Activated naive CD8-positive, alpha-beta T cell treated with anti-CD3 and anti-CD28 coated beads, Interleukin-2, amount 10 ng/mL, durations not matched to agents 7 days and 5 days (primary cell): ENCODE results near the gene NLRX1. TPM values are rescaled to one million over a fixed set of nuclear protein-coding genes. Genes with fewer than 3 reads are reported as not detected.
"Not testable (repeated sequence)": the region's sequence is repeated elsewhere in the genome, so short reads cannot be mapped to it uniquely, and the experiment has no call there.

Experiments used
- ATAC-seq: fragments of 150-1000 bp; cut with Tn5 transposase; one replicate; pipeline ENCODE4 v1.10.0; 2021; ENCODE audit warnings: low read depth, moderate library complexity
- POLR2A ChIA-PET: fragments of 350-600 bp; sonication (Branson Sonifier 250); formaldehyde crosslinking; loops from one replicate; lab custom pipeline; 2021; ENCODE audit warnings: antibody characterized with exemption; lab: Charles Lee
- DNase-seq: peaks from one replicate; pipeline ENCODE4 v3.0.0; 2021
- H3K27ac Mint-ChIP-seq: one replicate; pipeline ENCODE4 v1.8.0; 2022; ENCODE audit warnings: mild to moderate bottlenecking, mixed read lengths
- H3K27me3 Mint-ChIP-seq: one replicate; pipeline ENCODE4 v1.8.0; 2022; ENCODE audit warnings: mild to moderate bottlenecking, moderate library complexity, mixed read lengths
- H3K36me3 Mint-ChIP-seq: one replicate; pipeline ENCODE4 v1.8.0; 2021; ENCODE audit warnings: mild to moderate bottlenecking, mixed read lengths
- H3K4me1 Mint-ChIP-seq: one replicate; pipeline ENCODE4 v1.8.0; 2021; ENCODE audit warnings: mixed read lengths
- H3K4me3 Mint-ChIP-seq: one replicate; pipeline ENCODE4 v1.8.0; 2022; ENCODE audit warnings: mild to moderate bottlenecking, moderate library complexity, mixed read lengths
- H3K9me3 Mint-ChIP-seq: one replicate; pipeline ENCODE4 v1.8.0; 2021; ENCODE audit warnings: mixed read lengths
- total RNA-seq, 2 experiments: library from RNA; stranded (reverse); gene quantifications; one replicate each; pipeline ENCODE4 v1.2.3, GENCODE V29; 2021

NLRX1 gene
- total RNA-seq, 2 experiments from 2014 or later, result 20.7 to 25.2 TPM

DNA sequence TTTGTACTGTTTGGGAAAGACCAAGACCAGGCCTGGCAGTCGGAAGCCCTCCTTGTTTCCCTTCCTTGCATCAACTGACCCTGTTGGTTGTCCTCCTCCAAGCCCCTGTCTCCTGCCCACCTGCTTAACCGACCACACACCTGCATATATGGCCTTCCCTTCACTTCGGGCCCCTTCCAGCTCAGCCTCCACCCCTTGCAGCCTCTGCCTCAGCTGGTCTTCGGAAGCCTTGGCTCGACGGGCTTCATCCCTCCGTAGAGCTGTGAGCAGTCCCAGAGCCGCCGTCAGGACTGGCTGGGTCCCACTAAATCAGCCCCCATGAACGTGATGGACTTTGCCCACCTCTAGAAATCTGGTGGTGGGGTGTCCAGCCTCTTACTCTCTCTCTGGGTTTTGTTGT lies 25.1 kb downstream of the NLRX1 start:
- peaks cover 8% of the 10 kb centered on the region for H3K4me1 Mint-ChIP-seq
- H3K9me3 Mint-ChIP-seq, result no peaks in the 10 kb centered on the region
- DNase-seq, result no peak
- no peak for ATAC-seq
- peaks cover 3% of the 10 kb centered on the region for H3K27me3 Mint-ChIP-seq
- H3K27ac Mint-ChIP-seq, result no peak overlapping the region
- POLR2A ChIA-PET, result no interaction called here
- no peak overlapping the region for H3K4me3 Mint-ChIP-seq
- H3K36me3 Mint-ChIP-seq, result no peaks in the 10 kb centered on the region

DNA sequence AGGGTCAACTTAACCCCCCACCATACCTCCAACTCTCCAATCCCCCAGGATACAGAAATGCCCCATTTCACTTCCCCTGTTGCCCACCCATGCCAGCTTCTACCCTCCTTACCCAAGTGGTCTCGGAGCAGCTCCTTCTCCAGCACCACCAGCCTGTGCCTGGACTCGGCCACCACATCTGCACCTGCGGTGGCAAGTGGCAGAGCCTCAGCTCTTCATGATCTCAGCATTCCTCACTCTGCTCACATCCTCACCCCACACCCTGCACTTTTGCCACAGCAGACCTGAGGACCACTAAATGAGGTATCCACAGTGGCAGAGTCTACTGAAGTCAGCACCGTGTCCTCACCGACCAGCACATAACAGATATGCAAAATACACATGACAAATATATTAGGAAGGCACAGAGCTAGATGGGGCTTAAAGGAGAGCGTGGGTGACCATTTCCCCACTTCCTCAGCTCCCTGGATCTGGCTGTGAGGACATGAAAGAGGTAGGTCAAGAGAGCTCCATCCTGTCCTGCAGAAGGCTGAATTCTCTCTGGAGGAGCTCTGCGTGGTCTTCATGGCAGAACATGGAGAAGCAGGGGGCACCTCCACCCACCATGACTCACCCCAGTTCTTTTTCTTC lies 26.4 kb downstream of the NLRX1 start:
- DNase-seq (no peak), ATAC-seq (no peak)
- Mint-ChIP-seq H3K4me3 (no peak overlapping the region), H3K27ac (no peak overlapping the region), H3K36me3 (no peaks in the 10 kb centered on the region), H3K27me3 (peaks cover 3% of the 10 kb centered on the region), H3K4me1 (peaks cover 8% of the 10 kb centered on the region), H3K9me3 (no peaks in the 10 kb centered on the region)
- POLR2A ChIA-PET, result interaction anchor here (0.6 to 0.7 kb wide), 2 partner anchors 12 to 80 kb away, joined by 3 read pairs; no protein-coding TSS in a partner anchor

DNA sequence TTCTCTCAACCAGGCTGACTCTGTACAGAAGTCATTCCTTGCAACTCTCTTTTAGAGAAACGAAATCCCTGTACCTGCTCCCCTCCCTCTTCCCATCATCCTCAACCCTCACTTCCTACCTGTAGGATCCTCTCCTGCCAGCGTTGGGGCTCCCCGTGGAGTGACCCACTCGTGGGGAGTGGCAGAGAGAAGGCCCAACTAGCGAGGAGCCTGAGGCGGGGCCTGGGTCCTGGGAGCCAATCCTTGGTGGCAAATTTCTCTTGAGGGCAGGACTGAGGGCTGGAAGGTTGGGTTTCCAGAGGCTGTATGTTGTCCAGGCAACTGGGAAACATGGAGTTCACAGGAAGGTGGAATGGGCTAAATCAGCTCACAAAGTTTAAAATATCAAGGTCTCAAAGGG lies 27.2 kb downstream of the NLRX1 start:
- no peak for ATAC-seq
- H3K4me3 Mint-ChIP-seq, result no peak overlapping the region
- H3K4me1 Mint-ChIP-seq, result peaks cover 8% of the 10 kb centered on the region
- H3K27me3 Mint-ChIP-seq, result peaks cover 5% of the 10 kb centered on the region
- no peaks in the 10 kb centered on the region for H3K36me3 Mint-ChIP-seq
- no peak for DNase-seq
- POLR2A ChIA-PET, result interaction anchor here (1.2 kb wide), 1 partner anchor 101 kb away, joined by 6 read pairs; a partner anchor contains a TSS
- H3K27ac Mint-ChIP-seq, result no peak overlapping the region
- H3K9me3 Mint-ChIP-seq, result no peaks in the 10 kb centered on the region

DNA sequence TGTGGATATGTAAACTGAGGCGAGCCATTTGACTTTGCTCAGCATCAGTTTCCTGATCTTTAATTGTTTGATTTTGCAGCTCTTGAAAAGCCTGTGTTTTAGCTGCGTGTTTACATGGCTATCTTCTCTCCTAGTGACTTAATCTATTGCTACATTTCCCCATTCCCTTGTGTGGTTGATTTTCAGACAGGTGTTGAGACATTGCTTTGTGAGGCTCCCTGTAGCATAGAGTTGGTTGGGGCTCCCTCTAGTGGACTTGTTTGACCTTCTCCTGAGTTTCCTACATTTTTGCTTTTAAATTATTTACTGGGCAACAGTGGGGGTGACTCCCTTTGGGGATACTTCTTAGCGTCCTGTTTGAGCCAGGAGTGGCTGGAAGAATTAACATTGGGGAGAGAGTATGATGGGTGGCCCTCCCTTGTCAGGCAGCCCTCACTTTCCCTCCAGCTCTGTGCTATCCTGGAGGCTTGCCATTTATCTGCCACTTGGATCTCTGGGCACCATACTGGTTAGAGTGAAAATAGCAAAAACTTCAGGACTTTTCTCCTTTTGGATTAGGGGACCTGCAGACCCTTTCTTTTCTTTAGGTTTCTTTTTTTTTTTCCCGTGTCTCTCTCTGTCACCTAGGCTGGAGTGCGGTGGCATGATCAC lies 28.4 kb downstream of the NLRX1 start:
- peak; percentile 96 for ATAC-seq
- DNase-seq, result no peak
- Mint-ChIP-seq H3K4me1 (peaks cover 8% of the 10 kb centered on the region), H3K27me3 (peaks cover 5% of the 10 kb centered on the region), H3K4me3 (no peak overlapping the region), H3K27ac (no peak overlapping the region), H3K9me3 (no peaks in the 10 kb centered on the region), H3K36me3 (no peaks in the 10 kb centered on the region)
- POLR2A ChIA-PET, result interaction anchor here (1.0 to 1.6 kb wide), 3 partner anchors 19 to 102 kb away, joined by 3 to 8 read pairs (median 6); partner anchors contain the start of gene NLRX1

DNA sequence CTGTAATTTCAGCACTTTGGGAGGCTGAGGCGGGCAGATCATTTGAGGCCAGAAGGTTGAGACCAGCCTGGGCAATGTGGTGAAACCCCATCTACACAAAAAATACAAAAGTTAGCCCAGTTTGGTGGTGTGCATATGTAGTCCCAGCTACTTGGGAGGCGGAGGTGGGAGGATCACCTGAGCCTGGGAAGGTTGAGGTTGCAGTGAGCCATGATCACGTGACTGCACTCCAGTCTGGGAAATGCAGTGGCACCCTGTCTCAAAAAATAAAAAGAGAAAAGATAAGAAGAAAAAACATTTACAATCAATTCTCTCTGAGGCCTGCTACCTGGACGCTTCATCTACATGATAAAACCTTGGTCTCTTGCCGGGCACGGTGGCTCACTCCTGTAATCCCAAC lies 30.4 kb downstream of the NLRX1 start:
- Mint-ChIP-seq H3K4me1 (peaks cover 8% of the 10 kb centered on the region), H3K9me3 (no peaks in the 10 kb centered on the region), H3K27ac (no peak overlapping the region), H3K36me3 (no peaks in the 10 kb centered on the region), H3K4me3 (no peak overlapping the region), H3K27me3 (peaks cover 5% of the 10 kb centered on the region)
- no peak for ATAC-seq
- no peak for DNase-seq
- POLR2A ChIA-PET, result interaction anchor here (0.7 kb wide), 1 partner anchor 30 kb away, joined by 3 read pairs; no protein-coding TSS in a partner anchor

DNA sequence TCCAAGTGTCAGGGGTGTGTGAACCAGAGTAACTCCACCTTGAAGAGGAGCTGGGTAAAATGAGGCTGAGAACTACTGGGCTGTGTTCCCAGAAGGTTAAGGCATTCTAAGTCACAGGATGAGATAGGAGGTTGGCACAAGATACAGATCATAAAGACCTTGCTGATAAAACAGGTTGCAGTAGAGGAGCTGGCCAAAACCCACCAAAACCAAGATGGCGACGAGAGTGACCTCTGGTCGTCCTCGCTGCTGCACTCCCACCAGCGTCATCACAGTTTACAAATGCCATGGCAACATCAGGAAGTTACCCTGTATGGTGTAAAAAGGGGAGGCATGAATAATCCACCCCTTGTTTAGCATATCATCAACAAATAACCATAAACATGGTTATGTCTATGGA lies 32.7 kb downstream of the NLRX1 start:
- H3K9me3 Mint-ChIP-seq, H3K27me3 Mint-ChIP-seq, H3K27ac Mint-ChIP-seq, ATAC-seq, H3K36me3 Mint-ChIP-seq, H3K4me3 Mint-ChIP-seq, POLR2A ChIA-PET: not testable (repeated sequence)
- H3K4me1 Mint-ChIP-seq, result peaks cover 13% of the 10 kb centered on the region
- DNase-seq, result peak; percentile 5

DNA sequence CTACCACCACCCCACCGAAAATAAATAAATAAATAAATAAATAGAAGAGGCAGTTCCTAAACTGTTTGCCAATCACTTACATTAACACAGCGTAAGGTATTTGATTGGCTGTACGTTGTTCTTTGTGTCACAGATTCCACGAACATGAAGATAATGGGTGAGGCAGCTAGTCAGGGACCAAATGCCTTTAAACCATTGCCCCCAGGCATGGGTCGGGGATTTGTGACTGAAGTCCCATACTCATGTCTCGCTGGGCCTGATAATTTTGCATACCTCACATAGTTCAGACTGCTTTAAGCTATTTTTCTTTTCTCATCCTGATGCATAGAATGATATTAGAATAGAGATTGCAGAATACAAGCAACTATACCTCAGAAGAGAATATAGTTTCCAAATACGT lies 34.0 kb downstream of the NLRX1 start:
- Mint-ChIP-seq H3K4me3 (no peak overlapping the region), H3K36me3 (peaks cover 2% of the 10 kb centered on the region), H3K27me3 (peaks cover 2% of the 10 kb centered on the region), H3K4me1 (peaks cover 8% of the 10 kb centered on the region), H3K9me3 (no peaks in the 10 kb centered on the region), H3K27ac (no peak overlapping the region)
- no peak for DNase-seq
- ATAC-seq, result no peak
- POLR2A ChIA-PET, result no interaction called here

DNA sequence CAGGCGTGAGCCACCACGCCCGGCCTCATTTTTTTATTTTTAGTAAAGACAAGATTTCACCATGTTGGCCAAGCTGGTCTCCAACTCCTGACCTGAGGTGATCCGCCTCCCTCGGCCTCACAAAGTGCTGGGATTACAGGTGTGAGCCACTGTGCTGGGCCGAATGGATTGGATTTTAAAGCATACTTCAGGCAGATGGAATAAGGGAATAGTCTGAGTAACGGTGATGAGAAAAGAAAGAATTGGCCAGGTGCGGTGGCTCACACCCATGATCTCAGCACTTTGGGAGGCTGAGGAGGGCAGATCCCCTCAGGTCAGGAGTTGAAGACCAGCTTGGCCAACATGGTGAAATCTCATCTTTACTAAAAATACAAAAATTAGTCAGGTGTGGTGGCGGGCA lies 35.5 kb downstream of the NLRX1 start:
- POLR2A ChIA-PET, result interaction anchor here (3.2 to 3.8 kb wide), 2 partner anchors 59 to 79 kb away, joined by 13 to 29 read pairs; no protein-coding TSS in a partner anchor
- H3K4me3 Mint-ChIP-seq, result no peak overlapping the region
- H3K27ac Mint-ChIP-seq, result no peak overlapping the region
- peaks cover 2% of the 10 kb centered on the region for H3K27me3 Mint-ChIP-seq
- peaks cover 12% of the 10 kb centered on the region for H3K4me1 Mint-ChIP-seq
- no peaks in the 10 kb centered on the region for H3K9me3 Mint-ChIP-seq
- DNase-seq, result peak; percentile 8
- ATAC-seq, result no peak
- peaks cover 2% of the 10 kb centered on the region for H3K36me3 Mint-ChIP-seq

DNA sequence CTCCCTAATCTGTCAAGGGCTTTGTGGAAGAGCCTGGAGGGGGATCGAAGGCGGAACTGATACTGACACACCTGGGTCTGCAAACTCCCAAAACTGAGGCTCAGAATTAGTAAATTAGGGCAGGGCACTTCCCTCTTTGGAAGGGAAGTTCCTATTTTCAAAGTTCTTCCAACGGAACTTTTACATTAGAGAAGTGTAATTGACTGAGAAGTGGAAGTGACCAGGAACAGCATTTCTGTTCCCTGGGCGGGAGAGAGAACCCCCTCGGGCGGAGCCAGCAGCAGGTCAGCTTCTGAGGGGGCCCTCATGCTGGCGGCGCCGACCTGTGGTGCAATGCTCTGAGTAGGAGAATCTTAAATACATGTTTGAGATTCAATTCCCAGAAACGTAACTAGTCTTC lies 36.6 kb downstream of the NLRX1 start:
- Mint-ChIP-seq H3K27me3 (peaks cover 2% of the 10 kb centered on the region), H3K4me3 (peak overlapping the region; percentile 35), H3K36me3 (peaks cover 2% of the 10 kb centered on the region), H3K4me1 (peaks cover 13% of the 10 kb centered on the region), H3K27ac (no peak overlapping the region), H3K9me3 (no peaks in the 10 kb centered on the region)
- POLR2A ChIA-PET, result interaction anchor here (0.6 to 3.8 kb wide), 11 partner anchors 45 to 888 kb away, joined by 3 to 29 read pairs (median 5); partner anchors contain the start of genes DPAGT1 and MCAM
- DNase-seq, result no peak
- ATAC-seq, result no peak

DNA sequence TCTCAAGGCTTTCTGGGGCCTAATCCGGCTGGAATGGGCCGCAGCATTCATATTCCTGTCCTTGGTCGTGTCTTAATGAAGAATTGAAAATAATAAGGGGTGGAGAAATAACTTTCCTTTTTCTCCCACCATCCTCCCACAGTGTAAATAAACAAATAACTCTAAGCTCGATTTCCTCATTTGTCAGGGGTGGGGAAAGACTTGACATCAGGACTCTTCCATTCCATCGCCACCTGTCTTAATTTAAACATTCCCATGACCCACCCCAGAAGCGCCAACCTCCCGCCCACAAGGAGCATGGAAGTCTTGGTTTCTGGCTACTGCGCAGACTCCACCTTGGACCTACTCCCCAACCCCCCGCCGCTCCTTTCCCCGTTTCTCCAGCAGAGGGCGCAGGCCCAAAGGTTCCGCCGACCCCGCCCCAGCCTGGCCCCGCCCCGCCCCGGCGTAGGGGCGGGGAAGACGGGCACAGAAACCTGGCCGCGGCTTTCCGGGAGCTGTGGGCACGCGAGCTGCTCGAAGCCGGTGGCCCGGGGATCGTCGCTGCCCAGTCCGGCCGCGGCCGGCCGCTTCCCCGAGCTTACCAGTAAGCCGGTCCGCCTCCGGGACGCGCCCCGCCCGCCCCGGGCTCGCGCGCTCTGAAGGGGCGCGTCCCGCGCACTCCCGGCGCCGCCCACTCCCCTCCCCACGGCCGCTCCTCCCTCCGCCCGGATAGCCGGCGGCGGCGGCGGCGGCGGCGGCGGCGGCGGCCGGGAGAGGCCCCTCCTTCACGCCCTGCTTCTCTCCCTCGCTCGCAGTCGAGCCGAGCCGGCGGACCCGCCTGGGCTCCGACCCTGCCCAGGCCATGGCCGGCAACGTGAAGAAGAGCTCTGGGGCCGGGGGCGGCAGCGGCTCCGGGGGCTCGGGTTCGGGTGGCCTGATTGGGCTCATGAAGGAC lies 37.3 kb downstream of the NLRX1 start, which contains the start of gene CBL:
Gene CBL (plus strand): TSS at position 766 of the 937 bp plus-strand sequence. CDS start 79 bp downstream, at position 845.
- peak within 1 kb of the TSS; percentile 90 for H3K27ac Mint-ChIP-seq
- peaks cover 3% of the 10 kb centered on the region for H3K36me3 Mint-ChIP-seq
- POLR2A ChIA-PET, result interaction anchor here (0.5 to 3.8 kb wide), 25 partner anchors 37 to 888 kb away, joined by 3 to 29 read pairs (median 4); partner anchors contain the start of genes DPAGT1, HINFP, MCAM and NLRX1
- H3K4me1 Mint-ChIP-seq, result peaks cover 14% of the 10 kb centered on the region
- no peaks in the 10 kb centered on the region for H3K9me3 Mint-ChIP-seq
- DNase-seq, result peak; percentile 97
- H3K27me3 Mint-ChIP-seq, result no peaks in the 10 kb centered on the region
- H3K4me3 Mint-ChIP-seq, result peak within 1 kb of the TSS; percentile 99
- ATAC-seq, result peak; percentile 83

DNA sequence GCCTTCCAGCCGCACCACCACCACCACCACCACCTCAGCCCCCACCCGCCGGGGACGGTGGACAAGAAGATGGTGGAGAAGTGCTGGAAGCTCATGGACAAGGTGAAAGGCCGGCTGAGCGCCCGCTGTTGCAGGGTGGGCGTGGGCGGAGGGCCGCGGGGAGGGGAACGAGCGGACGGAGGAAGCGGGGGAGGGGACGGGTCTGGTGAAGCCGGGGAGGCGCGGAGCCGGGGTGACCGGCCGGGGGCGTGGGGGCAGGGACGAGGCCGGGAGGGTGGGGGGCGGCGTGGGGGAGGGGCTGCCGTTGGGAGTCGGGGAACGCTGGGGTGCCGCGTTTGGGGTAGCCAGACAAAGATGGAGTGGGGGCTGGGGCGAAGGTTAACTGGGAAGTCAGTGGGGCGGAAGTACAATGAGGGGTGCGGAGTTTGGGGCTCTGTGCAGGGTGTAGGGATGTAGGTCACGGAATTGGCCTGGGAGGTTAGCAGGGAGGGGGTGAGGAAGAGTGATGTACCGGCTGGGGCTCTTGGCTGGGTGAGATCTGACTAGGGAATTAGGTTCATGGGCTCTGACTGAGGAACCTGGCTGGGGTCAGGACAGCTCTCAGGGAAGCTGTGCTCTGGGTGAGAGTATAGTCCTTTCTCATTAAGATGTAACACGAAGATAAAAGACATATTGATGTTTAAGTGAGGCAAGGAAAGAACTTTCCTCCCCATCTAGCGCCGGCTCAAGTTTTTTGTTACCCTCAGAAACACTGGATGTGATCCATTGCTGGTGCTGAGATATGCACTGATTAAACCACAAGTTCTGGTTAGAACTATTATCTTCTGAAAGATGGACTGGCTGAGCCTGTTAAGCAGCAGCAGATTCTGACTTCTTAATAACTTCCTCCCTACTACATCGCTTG lies 38.2 kb downstream of the NLRX1 start:
- Mint-ChIP-seq H3K9me3 (no peaks in the 10 kb centered on the region), H3K4me1 (peaks cover 14% of the 10 kb centered on the region), H3K36me3 (peaks cover 3% of the 10 kb centered on the region), H3K27ac (peak overlapping the region; percentile 90), H3K4me3 (peak overlapping the region; percentile 99), H3K27me3 (no peaks in the 10 kb centered on the region)
- POLR2A ChIA-PET, result interaction anchor here (0.5 to 3.8 kb wide), 23 partner anchors 38 to 188 kb away, joined by 3 to 29 read pairs (median 4); partner anchors contain the start of genes DPAGT1, HINFP, MCAM and NLRX1
- DNase-seq (no peak), ATAC-seq (peak; percentile 34)

DNA sequence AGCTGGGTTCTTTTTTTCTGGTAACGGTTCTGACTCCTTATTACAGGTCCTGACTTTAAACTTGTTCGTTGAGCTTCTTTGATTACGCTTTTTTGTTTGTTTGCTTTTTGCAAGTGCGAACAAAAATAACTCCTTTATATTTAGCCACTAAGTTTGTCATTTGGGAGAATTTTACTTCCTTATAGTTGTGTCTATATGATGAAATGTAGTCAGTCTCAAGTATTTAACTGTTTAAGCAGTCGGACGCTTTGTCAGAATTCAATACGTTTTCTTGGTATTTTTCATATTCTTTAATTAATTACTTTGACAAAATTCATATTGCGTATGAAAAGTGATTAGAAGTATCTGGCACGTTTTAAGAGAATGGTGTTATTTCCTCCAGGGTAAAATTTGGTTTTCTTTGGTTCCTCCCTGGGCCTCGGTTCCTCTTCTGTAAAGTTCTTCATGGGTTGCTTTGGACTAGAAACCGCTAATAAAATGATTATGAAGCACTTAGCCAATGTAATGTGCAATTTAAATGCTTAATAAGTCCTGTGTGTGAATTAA lies 39.0 kb downstream of the NLRX1 start:
- Mint-ChIP-seq H3K4me3 (peak overlapping the region; percentile 99), H3K27me3 (no peaks in the 10 kb centered on the region), H3K9me3 (no peaks in the 10 kb centered on the region), H3K36me3 (peaks cover 3% of the 10 kb centered on the region), H3K4me1 (peaks cover 14% of the 10 kb centered on the region), H3K27ac (peak overlapping the region; percentile 90)
- DNase-seq (no peak), ATAC-seq (no peak)
- POLR2A ChIA-PET, result interaction anchor here (1.8 to 3.8 kb wide), 5 partner anchors 56 to 140 kb away, joined by 4 to 29 read pairs (median 13); partner anchors contain the start of gene VPS11
